GM23248 (cell line): ENCODE results near the gene HSD17B3.
"Not testable (repeated sequence)": the region's sequence is repeated elsewhere in the genome, so short reads cannot be mapped to it uniquely, and the experiment has no call there.

Experiments
- EZH2 ChIP-seq: fragments of 200-600 bp; sonication (generic); IDR thresholded peaks from 2 replicates; pipeline ENCODE4 v1.6.1; 2018; ENCODE audit warnings: antibody characterized with exemption, mild to moderate bottlenecking; ENCODE audit not compliant: insufficient read depth, poor library complexity, severe bottlenecking
- EZH2phosphoT487 ChIP-seq: fragments of 200-600 bp; sonication (generic); IDR thresholded peaks from 2 replicates; pipeline ENCODE4 v1.6.1; 2018; ENCODE audit warnings: antibody characterized with exemption, moderate library complexity, mild to moderate bottlenecking, low read depth; ENCODE audit not compliant: insufficient read depth

- TF ChIP-seq EZH2, EZH2phosphoT487: not testable (repeated sequence)
Measured at GRCh38 chr9:96322210-96322609, 20.2 kb upstream of the HSD17B3 start.
